SIG-M5 treated with dmso at 0.1 percent for 504 hours (cell line): ENCODE measurements around the gene ANKRD28.
A peak's percentile ranks its signal among the peaks of the same experiment; 100 is the strongest.
"Not testable (repeated sequence)": the region's sequence is repeated elsewhere in the genome, so short reads cannot be mapped to it uniquely, and the experiment has no call there.

ENCODE experiments used
- DNase-seq: peaks from one replicate; lab custom pipeline; 2025; ENCODE audit not compliant: unreplicated experiment; lab: John Stamatoyannopoulos, UW

ANKRD28 gene

GRCh38 chr3:15774931-15775560 lies 22.7 kb downstream of the ANKRD28 start:
- DNase-seq = not testable (repeated sequence)

GRCh38 chr3:15771444-15771843 lies 26.3 kb downstream of the ANKRD28 start:
- no peak for DNase-seq

GRCh38 chr3:15769256-15769915 lies 28.4 kb downstream of the ANKRD28 start:
- DNase-seq = peak; percentile 44

- peak; percentile 62 for DNase-seq
These were observed 29.1 kb downstream of the ANKRD28 start for GRCh38 chr3:15768421-15769255.

GRCh38 chr3:15766406-15766805 lies 31.4 kb downstream of the ANKRD28 start:
- DNase-seq = no peak

- DNase-seq = no peak
These were observed 39.5 kb downstream of the ANKRD28 start for GRCh38 chr3:15758295-15758694.

- DNase-seq = no peak
These were observed 40.0 kb downstream of the ANKRD28 start for GRCh38 chr3:15757824-15758223.

- DNase-seq = no peak
These were observed 41.3 kb downstream of the ANKRD28 start for GRCh38 chr3:15756505-15756904.

GRCh38 chr3:15755780-15756179 lies 42.0 kb downstream of the ANKRD28 start:
- DNase-seq = no peak

- DNase-seq = no peak
These were observed 42.6 kb downstream of the ANKRD28 start for GRCh38 chr3:15755181-15755580.

- no peak for DNase-seq
These were observed 43.7 kb downstream of the ANKRD28 start for GRCh38 chr3:15754047-15754446.

GRCh38 chr3:15753056-15753710 lies 44.6 kb downstream of the ANKRD28 start:
- no peak for DNase-seq

- no peak for DNase-seq
These were observed 46.9 kb downstream of the ANKRD28 start for GRCh38 chr3:15750879-15751278.

- no peak for DNase-seq
These were observed 47.6 kb downstream of the ANKRD28 start for GRCh38 chr3:15750143-15750542.

GRCh38 chr3:15745896-15746295 lies 51.9 kb downstream of the ANKRD28 start:
- not testable (repeated sequence) for DNase-seq

GRCh38 chr3:15744176-15744575 lies 53.6 kb downstream of the ANKRD28 start:
- no peak for DNase-seq

GRCh38 chr3:15743587-15744009 lies 54.2 kb downstream of the ANKRD28 start:
- DNase-seq = no peak

- DNase-seq = not testable (repeated sequence)
These were observed 55.5 kb downstream of the ANKRD28 start for GRCh38 chr3:15742236-15742635.

GRCh38 chr3:15738616-15739005 lies 59.2 kb downstream of the ANKRD28 start:
- not testable (repeated sequence) for DNase-seq

- no peak for DNase-seq
These were observed 66.8 kb downstream of the ANKRD28 start for GRCh38 chr3:15731024-15731423.

- DNase-seq = no peak
These were observed 69.0 kb downstream of the ANKRD28 start for GRCh38 chr3:15728766-15729165.
